DMS 273 (cell line): ENCODE results near the gene CNIH3.
A peak's percentile ranks its signal among the peaks of the same experiment; 100 is the strongest.

Experiments
- DNase-seq: peaks from one replicate; lab custom pipeline; 2025; ENCODE audit not compliant: unreplicated experiment; lab: John Stamatoyannopoulos, UW

CNIH3 gene

GRCh38 chr1:224613486-224613885 lies 2.6 kb upstream of the CNIH3 start:
- DNase-seq, result no peak

- peak; percentile 66 for DNase-seq
Observed at GRCh38 chr1:224616756-224617409, 766 bp downstream of the CNIH3 start.

- DNase-seq, result peak; percentile 69
Observed at GRCh38 chr1:224617410-224618355, 1.6 kb downstream of the CNIH3 start.

- no peak for DNase-seq
Observed at GRCh38 chr1:224619209-224619608, 3.1 kb downstream of the CNIH3 start.

GRCh38 chr1:224620105-224620504 lies 4.0 kb downstream of the CNIH3 start:
- DNase-seq, result no peak

- DNase-seq, result no peak
Observed at GRCh38 chr1:224621813-224622682, 5.9 kb downstream of the CNIH3 start.

- no peak for DNase-seq
Observed at GRCh38 chr1:224622831-224623230, 6.7 kb downstream of the CNIH3 start.

DNA sequence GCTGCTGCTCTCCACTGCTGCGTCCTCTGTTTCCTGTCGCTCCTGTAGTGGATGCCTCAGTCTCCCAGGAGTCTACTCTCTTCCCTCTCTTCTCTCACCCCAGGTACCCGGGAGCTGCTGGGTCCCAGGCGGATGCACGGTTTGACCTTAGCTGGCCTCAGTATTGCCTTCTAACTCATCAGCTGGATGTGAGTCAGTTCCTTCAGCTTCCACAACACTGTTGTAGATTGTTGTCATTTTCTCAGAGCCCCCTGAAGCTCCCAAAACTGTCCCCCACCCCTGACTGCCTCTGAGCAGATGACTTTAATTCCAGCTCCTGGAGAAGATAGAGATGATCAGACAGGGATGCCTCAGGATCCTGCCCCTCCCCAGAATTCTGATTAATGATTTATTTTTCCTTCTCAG lies 7.2 kb downstream of the CNIH3 start:
- DNase-seq, result no peak

DNA sequence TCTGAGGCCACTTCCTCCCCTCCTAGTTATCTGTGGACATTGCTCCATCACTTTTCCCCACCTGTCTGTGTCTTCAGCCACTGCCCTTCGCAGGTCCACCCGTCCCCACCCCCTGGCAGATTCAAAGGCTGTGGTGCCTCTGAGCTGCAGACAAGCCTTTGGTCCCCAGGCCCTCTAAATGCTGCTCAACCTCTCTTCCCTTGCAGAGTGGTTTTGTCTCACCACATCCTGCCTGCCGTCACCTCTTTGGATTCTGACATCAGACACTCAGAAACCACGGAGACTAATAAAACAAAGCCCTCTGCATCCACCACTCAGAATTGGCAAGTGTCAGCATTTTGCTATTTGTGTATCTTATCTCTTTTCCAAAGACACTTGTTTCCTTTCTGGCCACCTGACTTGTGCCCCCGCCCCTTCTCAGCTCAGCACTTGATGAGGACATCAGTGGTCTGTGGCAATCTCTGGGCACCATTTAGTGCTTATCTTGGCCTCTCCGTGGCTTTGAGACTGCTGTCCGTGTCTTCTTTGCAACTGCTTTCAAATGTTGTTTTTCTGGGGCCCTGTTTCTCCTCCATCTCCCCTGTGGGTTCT lies 7.7 kb downstream of the CNIH3 start:
- no peak for DNase-seq

- no peak for DNase-seq
Observed at GRCh38 chr1:224624432-224624831, 8.3 kb downstream of the CNIH3 start.

DNA sequence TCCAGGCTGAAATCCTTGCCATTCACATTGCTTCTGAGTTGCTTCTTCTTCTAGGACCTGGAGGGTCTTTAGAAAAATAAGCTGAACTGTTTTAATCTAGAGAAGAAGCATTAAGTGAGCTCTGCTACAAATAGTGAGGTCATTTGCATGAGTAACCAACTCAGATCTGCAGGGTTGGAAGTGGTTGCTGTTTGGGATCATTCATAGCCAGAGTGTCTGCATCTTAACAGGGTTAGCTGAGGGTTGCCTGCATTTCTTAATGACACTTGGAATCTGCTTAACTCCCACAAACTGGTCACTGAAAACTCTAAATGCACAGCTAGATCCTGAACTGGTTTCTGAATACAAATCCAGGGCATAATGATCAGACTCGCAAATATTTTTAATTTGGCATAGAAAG lies 9.9 kb downstream of the CNIH3 start:
- DNase-seq, result no peak

GRCh38 chr1:224629965-224630364 lies 13.8 kb downstream of the CNIH3 start:
- peak; percentile 36 for DNase-seq

DNA sequence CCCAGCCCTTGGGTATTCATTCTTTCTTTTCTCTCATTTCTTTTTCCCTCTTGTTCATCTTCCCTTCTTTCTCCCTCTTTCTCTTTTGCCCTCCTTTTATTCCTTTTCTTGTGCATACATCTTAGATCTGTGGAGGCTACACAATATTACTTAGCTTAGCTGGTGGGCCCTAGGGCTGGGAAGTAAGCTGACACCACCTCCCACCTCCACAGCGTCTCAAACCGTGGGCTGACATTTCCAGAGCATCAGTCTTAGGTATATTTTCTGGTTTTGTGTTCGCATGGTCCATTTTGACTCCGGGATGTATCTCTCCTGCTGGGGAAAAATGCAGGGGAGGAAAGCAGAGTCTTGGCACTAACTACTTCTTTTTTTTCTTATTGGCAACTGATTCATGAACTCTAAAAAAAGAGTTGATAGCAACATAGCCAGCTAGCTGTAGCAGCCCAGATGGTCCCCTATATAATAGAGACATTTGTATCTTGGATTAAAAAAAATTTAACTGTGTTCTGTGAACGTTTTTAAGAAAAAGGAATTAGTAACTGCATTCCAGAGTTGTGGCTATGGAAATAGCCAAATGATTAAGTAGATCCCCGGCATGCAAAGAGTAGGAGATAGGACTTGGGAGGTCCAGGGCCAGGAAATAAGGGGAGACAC lies 15.5 kb downstream of the CNIH3 start:
- DNase-seq, result no peak

- DNase-seq, result peak; percentile 57
Observed at GRCh38 chr1:224632381-224632871, 16.3 kb downstream of the CNIH3 start.

DNA sequence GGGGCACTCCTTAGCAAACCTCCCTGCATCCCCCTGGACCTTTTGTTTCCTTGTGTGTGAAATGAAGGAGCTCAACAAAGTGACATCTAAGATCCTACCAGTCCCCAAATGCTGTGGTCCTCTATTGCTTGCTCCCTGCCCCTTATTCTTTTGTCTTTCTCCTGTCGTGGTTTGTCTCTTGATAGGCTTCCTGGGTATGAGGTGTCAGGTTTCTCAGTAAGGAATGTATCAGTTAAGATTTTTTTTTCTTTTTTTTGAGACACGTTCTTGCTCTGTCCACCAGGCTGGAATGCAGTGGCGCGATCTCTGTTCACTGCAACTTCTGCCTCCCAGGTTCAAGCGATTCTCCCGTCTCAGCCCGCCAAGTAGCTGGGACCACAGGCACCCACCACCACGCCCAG lies 16.8 kb downstream of the CNIH3 start:
- DNase-seq, result no peak

DNA sequence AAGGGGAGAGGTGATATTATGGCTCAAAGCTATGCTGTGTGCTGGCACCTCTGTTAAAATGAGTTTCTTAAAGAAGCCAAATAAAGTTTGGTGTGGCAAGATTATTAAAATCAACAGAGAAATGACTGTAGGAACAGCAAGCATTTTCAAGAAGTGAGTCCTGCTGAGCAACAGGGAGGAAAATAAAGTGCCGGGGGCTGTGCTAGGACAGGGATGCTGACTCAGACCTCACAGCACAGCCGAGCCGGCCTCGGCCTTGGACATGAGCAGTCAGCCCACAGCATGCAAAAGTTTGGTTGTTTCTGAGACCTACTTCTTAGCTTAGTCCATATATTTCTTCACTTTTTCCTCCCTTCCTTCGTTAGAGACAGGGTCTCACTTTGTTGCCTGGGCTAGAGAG lies 19.2 kb downstream of the CNIH3 start:
- DNase-seq, result no peak

GRCh38 chr1:224637515-224637914 lies 21.4 kb downstream of the CNIH3 start:
- no peak for DNase-seq

GRCh38 chr1:224637936-224638335 lies 21.8 kb downstream of the CNIH3 start:
- DNase-seq, result no peak

DNA sequence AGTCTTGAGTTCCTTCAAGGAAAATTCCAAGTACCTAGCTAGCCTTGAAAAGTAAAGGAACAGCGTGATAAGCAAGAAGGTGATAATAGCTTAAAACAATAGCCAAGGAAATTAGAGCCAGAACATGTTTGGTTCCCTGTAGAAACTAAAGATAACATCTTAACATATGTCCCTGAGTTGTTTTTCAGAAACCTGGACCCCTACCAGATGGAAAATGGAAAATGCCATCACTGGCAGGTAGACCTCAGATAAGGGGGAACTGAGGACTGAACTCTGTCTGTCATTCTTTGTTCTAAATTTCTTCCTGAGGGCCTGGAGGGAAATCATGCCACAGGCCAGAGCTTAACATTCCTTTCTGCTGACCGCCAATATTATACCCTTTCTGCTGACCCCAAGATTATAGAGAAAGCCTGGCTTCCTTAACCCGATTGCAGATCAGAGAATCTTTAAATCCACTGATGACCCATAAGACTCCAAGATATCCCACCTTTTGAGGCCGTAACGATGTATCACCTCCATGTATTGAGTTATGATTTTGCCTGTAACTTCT lies 23.4 kb downstream of the CNIH3 start:
- no peak for DNase-seq

- no peak for DNase-seq
Observed at GRCh38 chr1:224640018-224640417, 23.9 kb downstream of the CNIH3 start.
